WTC11 (cell line): Measurements from ENCODE around the gene CBFA2T2. TPM values are rescaled to one million over a fixed set of nuclear protein-coding genes. Genes with fewer than 3 reads are reported as not detected.

Source experiments
- ATAC-seq: fragments of 200-7000 bp; cut with Tn5 transposase; 2 replicates; pipeline ENCODE4 v1.10.0; 2021; ENCODE audit warnings: mild to moderate bottlenecking, moderate library complexity
- CTCF ChIA-PET: fragments of 300-600 bp; sonication (Branson Sonifier 250); formaldehyde crosslinking; loops from one replicate; lab custom pipeline; 2021; ENCODE audit warnings: antibody characterized with exemption; lab: Charles Lee
- POLR2A ChIA-PET: fragments of 350-600 bp; sonication (Branson Sonifier 250); formaldehyde crosslinking; loops from one replicate; lab custom pipeline; 2021; ENCODE audit warnings: antibody characterized with exemption; lab: Charles Lee
- DNase-seq: peaks from one replicate; pipeline ENCODE4 v3.0.0; 2021; ENCODE audit warnings: low spot score
- H3K27ac Mint-ChIP-seq: 2 replicates; pipeline ENCODE4 v1.8.0; 2021; ENCODE audit warnings: mixed read lengths
- H3K27me3 Mint-ChIP-seq: 2 replicates; pipeline ENCODE4 v1.8.0; 2021; ENCODE audit warnings: low read depth, mild to moderate bottlenecking, moderate library complexity, mixed read lengths
- H3K36me3 Mint-ChIP-seq: 2 replicates; pipeline ENCODE4 v1.8.0; 2021; ENCODE audit warnings: mixed read lengths
- H3K4me1 Mint-ChIP-seq: 2 replicates; pipeline ENCODE4 v1.8.0; 2022; ENCODE audit warnings: mixed read lengths
- H3K4me3 Mint-ChIP-seq: 2 replicates; pipeline ENCODE4 v1.8.0; 2021; ENCODE audit warnings: mild to moderate bottlenecking, moderate library complexity, mixed read lengths
- H3K9me3 Mint-ChIP-seq: 2 replicates; pipeline ENCODE4 v1.8.0; 2021; ENCODE audit warnings: mixed read lengths
- CBFB ChIP-seq: sonication (generic); formaldehyde crosslinking; IDR thresholded peaks from 2 replicates; pipeline ENCODE4 v1.8.1; 2022; ENCODE audit warnings: mild to moderate bottlenecking, low read depth, missing genetic modification reagents
- GABPB1 ChIP-seq: sonication (generic); formaldehyde crosslinking; IDR thresholded peaks from 2 replicates; pipeline ENCODE4 v1.8.1; 2023; ENCODE audit warnings: mild to moderate bottlenecking, missing genetic modification reagents
- GRHL2 ChIP-seq: fragments of 250-450 bp; sonication (Bioruptor Pico); IDR thresholded peaks from 2 replicates; pipeline ENCODE4 v1.8.0; 2022; ENCODE audit warnings: mild to moderate bottlenecking, moderate library complexity; ENCODE audit not compliant: insufficient replicate concordance, severe bottlenecking
- SMAD3 ChIP-seq: sonication (generic); formaldehyde crosslinking; IDR thresholded peaks from 2 replicates; pipeline ENCODE4 v1.8.0; 2022; ENCODE audit warnings: missing genetic modification reagents, mild to moderate bottlenecking, borderline replicate concordance
- SP1 ChIP-seq: sonication (generic); formaldehyde crosslinking; conservative IDR thresholded peaks from 2 replicates; pipeline ENCODE4 v1.8.1; 2022; ENCODE audit warnings: missing genetic modification reagents
- TEAD1 ChIP-seq: sonication (generic); formaldehyde crosslinking; IDR thresholded peaks from 2 replicates; pipeline ENCODE4 v1.8.0; 2022; ENCODE audit warnings: mild to moderate bottlenecking, missing genetic modification reagents
- ZNF232 ChIP-seq: sonication (generic); formaldehyde crosslinking; IDR thresholded peaks from 2 replicates; pipeline ENCODE4 v1.8.0; 2022; ENCODE audit warnings: mild to moderate bottlenecking, missing genetic modification reagents
- ZNF416 ChIP-seq: fragments of 250-450 bp; sonication (Bioruptor Pico); IDR thresholded peaks from 2 replicates; pipeline ENCODE4 v1.9.0; 2021; ENCODE audit warnings: mild to moderate bottlenecking, inconsistent platforms
- ZNF423 ChIP-seq: fragments of 250-450 bp; sonication (Bioruptor Pico); IDR thresholded peaks from 2 replicates; pipeline ENCODE4 v2.1.2; 2022; ENCODE audit warnings: mild to moderate bottlenecking, moderate library complexity
- total RNA-seq: library from RNA; stranded (reverse); gene quantifications from 3 replicates; pipeline ENCODE4 v1.2.3, GENCODE V29; 2021
- TF ChIP-seq, protein P1 (sequence below): sonication (generic); formaldehyde crosslinking; IDR thresholded peaks from 2 replicates; pipeline ENCODE4 v1.8.0; 2023; ENCODE audit warnings: mild to moderate bottlenecking, missing genetic modification reagents
- TF ChIP-seq, protein P2 (sequence below): sonication (generic); formaldehyde crosslinking; IDR thresholded peaks from 2 replicates; pipeline ENCODE4 v1.8.0; 2023; ENCODE audit warnings: missing genetic modification reagents
- TF ChIP-seq, protein P3 (sequence below): fragments of 250-450 bp; sonication (Bioruptor Pico); IDR thresholded peaks from 2 replicates; pipeline ENCODE4 v2.1.2; 2022; ENCODE audit warnings: mild to moderate bottlenecking, moderate library complexity
- TF ChIP-seq, protein P4 (sequence below): sonication (generic); formaldehyde crosslinking; conservative IDR thresholded peaks from 2 replicates; pipeline ENCODE4 v1.8.1; 2023; ENCODE audit warnings: mild to moderate bottlenecking, low read depth, missing genetic modification reagents, moderate library complexity
- TF ChIP-seq, protein P5 (sequence below): sonication (generic); formaldehyde crosslinking; IDR thresholded peaks from 2 replicates; pipeline ENCODE4 v1.8.1; 2022; ENCODE audit warnings: low read depth, mild to moderate bottlenecking, moderate library complexity, missing genetic modification reagents, borderline replicate concordance
- TF ChIP-seq, protein P6 (sequence below): fragments of 200-600 bp; IDR thresholded peaks from 2 replicates; pipeline ENCODE4 v1.8.0; 2022; ENCODE audit warnings: antibody characterized with exemption

The CBFA2T2 gene
- total RNA-seq, 1 experiment from 2014 or later = 22.1 TPM

DNA sequence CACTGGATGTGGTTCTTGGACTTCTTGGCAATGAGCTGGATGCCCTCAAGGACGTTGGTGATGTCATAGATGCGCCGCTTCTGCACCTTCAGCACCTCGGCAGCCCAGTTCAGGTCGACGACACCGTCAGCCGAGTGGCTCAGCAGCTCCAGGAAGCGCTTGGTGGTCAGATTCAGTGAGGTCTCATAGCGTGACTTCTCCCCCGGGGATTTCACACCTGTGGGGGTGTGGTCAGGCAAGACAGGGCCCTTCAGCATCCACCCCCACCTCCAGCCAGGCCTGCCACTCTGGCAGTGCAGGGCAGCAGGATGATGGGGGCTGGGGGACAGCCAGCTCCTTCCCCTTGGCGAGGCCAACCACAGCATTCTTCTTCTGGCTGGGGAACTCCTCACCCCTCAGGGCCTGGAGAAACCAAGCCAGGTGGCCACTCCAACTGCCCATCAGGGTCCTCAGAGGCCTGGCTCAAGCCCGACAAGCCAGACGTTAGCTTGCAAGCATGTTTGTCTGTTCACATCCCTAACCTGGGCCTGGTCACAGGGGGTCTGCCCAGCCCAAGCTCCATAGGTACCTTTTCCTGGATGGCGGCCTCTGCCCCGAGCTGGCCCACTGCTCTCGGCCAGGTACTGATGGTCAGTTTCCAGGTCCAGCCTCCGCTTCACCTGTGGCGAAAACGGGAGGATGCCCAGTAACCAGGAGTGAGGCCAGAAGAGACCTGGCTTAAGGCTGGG is 190.0 kb downstream of the CBFA2T2 start:
- TF ChIP-seq, protein P1, sequence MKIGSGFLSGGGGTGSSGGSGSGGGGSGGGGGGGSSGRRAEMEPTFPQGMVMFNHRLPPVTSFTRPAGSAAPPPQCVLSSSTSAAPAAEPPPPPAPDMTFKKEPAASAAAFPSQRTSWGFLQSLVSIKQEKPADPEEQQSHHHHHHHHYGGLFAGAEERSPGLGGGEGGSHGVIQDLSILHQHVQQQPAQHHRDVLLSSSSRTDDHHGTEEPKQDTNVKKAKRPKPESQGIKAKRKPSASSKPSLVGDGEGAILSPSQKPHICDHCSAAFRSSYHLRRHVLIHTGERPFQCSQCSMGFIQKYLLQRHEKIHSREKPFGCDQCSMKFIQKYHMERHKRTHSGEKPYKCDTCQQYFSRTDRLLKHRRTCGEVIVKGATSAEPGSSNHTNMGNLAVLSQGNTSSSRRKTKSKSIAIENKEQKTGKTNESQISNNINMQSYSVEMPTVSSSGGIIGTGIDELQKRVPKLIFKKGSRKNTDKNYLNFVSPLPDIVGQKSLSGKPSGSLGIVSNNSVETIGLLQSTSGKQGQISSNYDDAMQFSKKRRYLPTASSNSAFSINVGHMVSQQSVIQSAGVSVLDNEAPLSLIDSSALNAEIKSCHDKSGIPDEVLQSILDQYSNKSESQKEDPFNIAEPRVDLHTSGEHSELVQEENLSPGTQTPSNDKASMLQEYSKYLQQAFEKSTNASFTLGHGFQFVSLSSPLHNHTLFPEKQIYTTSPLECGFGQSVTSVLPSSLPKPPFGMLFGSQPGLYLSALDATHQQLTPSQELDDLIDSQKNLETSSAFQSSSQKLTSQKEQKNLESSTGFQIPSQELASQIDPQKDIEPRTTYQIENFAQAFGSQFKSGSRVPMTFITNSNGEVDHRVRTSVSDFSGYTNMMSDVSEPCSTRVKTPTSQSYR = no peak
- TF ChIP-seq TEAD1 = no peak
- TF ChIP-seq SMAD3 (CRISPR knock-in tag) = no peak
- no peak for TF ChIP-seq GABPB1 (CRISPR knock-in tag)
- no peak for TF ChIP-seq SP1
- TF ChIP-seq, protein P2, sequence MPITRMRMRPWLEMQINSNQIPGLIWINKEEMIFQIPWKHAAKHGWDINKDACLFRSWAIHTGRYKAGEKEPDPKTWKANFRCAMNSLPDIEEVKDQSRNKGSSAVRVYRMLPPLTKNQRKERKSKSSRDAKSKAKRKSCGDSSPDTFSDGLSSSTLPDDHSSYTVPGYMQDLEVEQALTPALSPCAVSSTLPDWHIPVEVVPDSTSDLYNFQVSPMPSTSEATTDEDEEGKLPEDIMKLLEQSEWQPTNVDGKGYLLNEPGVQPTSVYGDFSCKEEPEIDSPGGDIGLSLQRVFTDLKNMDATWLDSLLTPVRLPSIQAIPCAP (CRISPR knock-in tag) = no peak
- no peak for TF ChIP-seq GRHL2
- no peak for TF ChIP-seq ZNF416 (CRISPR knock-in tag)
- TF ChIP-seq, protein P3, sequence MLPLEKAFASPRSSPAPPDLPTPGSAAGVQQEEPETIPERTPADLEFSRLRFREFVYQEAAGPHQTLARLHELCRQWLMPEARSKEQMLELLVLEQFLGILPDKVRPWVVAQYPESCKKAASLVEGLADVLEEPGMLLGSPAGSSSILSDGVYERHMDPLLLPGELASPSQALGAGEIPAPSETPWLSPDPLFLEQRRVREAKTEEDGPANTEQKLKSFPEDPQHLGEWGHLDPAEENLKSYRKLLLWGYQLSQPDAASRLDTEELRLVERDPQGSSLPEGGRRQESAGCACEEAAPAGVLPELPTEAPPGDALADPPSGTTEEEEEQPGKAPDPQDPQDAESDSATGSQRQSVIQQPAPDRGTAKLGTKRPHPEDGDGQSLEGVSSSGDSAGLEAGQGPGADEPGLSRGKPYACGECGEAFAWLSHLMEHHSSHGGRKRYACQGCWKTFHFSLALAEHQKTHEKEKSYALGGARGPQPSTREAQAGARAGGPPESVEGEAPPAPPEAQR (CRISPR knock-in tag) = no peak
- TF ChIP-seq, protein P4, sequence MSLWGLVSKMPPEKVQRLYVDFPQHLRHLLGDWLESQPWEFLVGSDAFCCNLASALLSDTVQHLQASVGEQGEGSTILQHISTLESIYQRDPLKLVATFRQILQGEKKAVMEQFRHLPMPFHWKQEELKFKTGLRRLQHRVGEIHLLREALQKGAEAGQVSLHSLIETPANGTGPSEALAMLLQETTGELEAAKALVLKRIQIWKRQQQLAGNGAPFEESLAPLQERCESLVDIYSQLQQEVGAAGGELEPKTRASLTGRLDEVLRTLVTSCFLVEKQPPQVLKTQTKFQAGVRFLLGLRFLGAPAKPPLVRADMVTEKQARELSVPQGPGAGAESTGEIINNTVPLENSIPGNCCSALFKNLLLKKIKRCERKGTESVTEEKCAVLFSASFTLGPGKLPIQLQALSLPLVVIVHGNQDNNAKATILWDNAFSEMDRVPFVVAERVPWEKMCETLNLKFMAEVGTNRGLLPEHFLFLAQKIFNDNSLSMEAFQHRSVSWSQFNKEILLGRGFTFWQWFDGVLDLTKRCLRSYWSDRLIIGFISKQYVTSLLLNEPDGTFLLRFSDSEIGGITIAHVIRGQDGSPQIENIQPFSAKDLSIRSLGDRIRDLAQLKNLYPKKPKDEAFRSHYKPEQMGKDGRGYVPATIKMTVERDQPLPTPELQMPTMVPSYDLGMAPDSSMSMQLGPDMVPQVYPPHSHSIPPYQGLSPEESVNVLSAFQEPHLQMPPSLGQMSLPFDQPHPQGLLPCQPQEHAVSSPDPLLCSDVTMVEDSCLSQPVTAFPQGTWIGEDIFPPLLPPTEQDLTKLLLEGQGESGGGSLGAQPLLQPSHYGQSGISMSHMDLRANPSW (CRISPR knock-in tag) = no peak
- TF ChIP-seq, all 79 proteins: peak for 0
- H3K36me3 Mint-ChIP-seq = peaks cover 27% of the 10 kb centered on the region
- H3K9me3 Mint-ChIP-seq = no peaks in the 10 kb centered on the region
- no peak for DNase-seq
- H3K27me3 Mint-ChIP-seq = no peaks in the 10 kb centered on the region
- 0 out of 2 replicates have a peak overlapping the region, but pooled peaks have one; percentile 19 for H3K27ac Mint-ChIP-seq
- ChIA-PET POLR2A (interaction anchor here (1.2 kb wide), 1 partner anchor 13 kb away, joined by 3 read pairs; the partner anchor contains the start of gene ACTL10), CTCF (interaction anchor here (0.6 to 4.8 kb wide), 3 partner anchors 12 to 1116 kb away, joined by 4 to 24 read pairs (median 4); partner anchors contain the start of gene ACTL10)
- no peak for ATAC-seq
- peaks cover 25% of the 10 kb centered on the region for H3K4me1 Mint-ChIP-seq
- no peak overlapping the region for H3K4me3 Mint-ChIP-seq

DNA sequence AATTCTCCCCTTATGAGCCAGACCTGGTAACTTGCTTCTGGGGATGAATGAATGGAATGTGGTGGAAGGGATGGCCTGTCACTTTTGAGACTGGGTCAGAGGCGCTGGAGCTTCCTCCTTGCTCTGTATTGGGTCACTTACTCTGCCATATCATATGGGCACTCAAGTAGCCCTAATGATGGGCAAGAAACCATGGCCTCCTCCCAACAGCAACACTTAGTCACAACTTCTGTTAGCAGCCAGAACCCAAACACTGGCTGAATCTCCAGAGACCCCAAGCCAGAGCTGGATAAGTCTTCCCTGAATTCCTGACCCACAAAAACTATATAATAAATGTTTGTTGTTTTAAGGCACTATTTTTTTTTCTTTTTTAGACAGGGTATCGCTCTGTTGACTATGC is 190.8 kb downstream of the CBFA2T2 start:
- POLR2A ChIA-PET = no interaction called here
- no peaks in the 10 kb centered on the region for H3K27me3 Mint-ChIP-seq

More for the DNA sequence above, 190.8 kb downstream of the CBFA2T2 start:
- no peak for DNase-seq
- no peak for ATAC-seq
- no peak overlapping the region for H3K4me3 Mint-ChIP-seq
- CTCF ChIA-PET = interaction anchor here (0.6 to 4.8 kb wide), 3 partner anchors 13 to 567 kb away, joined by 3 to 24 read pairs (median 4); partner anchors contain the start of gene ACTL10
- peaks cover 23% of the 10 kb centered on the region for H3K4me1 Mint-ChIP-seq
- H3K27ac Mint-ChIP-seq = no peak overlapping the region
- peaks cover 27% of the 10 kb centered on the region for H3K36me3 Mint-ChIP-seq
- no peak for TF ChIP-seq ZNF232 (CRISPR knock-in tag)
- TF ChIP-seq, protein P5, sequence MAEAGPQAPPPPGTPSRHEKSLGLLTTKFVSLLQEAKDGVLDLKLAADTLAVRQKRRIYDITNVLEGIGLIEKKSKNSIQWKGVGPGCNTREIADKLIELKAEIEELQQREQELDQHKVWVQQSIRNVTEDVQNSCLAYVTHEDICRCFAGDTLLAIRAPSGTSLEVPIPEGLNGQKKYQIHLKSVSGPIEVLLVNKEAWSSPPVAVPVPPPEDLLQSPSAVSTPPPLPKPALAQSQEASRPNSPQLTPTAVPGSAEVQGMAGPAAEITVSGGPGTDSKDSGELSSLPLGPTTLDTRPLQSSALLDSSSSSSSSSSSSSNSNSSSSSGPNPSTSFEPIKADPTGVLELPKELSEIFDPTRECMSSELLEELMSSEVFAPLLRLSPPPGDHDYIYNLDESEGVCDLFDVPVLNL (CRISPR knock-in tag) = no peak
- TF ChIP-seq CBFB (CRISPR knock-in tag) = no peak
- TF ChIP-seq, protein P6, sequence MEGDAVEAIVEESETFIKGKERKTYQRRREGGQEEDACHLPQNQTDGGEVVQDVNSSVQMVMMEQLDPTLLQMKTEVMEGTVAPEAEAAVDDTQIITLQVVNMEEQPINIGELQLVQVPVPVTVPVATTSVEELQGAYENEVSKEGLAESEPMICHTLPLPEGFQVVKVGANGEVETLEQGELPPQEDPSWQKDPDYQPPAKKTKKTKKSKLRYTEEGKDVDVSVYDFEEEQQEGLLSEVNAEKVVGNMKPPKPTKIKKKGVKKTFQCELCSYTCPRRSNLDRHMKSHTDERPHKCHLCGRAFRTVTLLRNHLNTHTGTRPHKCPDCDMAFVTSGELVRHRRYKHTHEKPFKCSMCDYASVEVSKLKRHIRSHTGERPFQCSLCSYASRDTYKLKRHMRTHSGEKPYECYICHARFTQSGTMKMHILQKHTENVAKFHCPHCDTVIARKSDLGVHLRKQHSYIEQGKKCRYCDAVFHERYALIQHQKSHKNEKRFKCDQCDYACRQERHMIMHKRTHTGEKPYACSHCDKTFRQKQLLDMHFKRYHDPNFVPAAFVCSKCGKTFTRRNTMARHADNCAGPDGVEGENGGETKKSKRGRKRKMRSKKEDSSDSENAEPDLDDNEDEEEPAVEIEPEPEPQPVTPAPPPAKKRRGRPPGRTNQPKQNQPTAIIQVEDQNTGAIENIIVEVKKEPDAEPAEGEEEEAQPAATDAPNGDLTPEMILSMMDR = no peak
- no peak for TF ChIP-seq ZNF423
- H3K9me3 Mint-ChIP-seq = no peaks in the 10 kb centered on the region
